Breast epithelium (tissue), 3 donors: ENCODE results near the gene FER.

Experiments
- CTCF ChIP-seq, 3 donors: fragments of 450-650 bp; IDR thresholded peaks; one replicate each; pipeline ENCODE4 v1.5.1; 2016 to 2017; ENCODE audit warnings: antibody characterized with exemption in 3 of 3, mild to moderate bottlenecking in 3 of 3, moderate library complexity in 3 of 3
- POLR2A ChIP-seq: fragments of 450-650 bp; IDR thresholded peaks from one replicate; pipeline ENCODE4 v1.6.1; 2016; ENCODE audit warnings: antibody characterized with exemption, mild to moderate bottlenecking, moderate library complexity

DNA sequence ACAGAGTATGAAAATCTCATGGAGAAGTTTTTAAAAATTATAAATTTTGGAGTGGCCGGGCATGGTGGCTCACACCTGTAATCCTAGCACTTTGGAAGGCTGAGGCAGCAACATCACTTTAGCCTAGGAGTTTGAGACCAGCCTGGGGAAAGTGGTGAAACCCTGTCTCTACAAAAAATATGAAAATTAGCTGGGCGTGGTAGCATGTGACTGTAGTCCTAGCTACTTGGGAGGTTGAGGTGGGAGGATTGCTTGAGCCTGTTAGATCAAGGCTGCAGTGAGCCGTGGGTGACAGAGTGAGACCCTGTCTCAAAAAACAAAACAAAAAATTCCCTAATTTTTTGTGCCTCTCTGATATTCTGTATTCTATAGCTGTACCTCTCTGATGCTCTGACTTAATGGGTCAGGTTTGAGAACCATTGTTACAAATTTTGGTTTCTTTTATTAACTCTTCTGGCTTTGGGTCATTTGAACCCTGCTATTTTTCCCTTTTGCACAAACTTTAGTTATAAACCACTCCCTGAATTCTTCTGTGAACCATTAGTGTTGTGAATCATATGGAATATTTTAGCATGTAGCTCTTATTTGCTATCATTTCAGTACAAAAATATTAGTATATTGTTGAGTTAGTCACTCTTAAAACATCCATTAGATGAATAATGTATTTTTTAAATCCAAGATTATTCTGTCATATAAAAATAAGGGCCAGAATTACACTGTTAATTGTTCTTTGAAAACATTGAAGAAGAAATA, 51.0 kb downstream of the FER start:
- TF ChIP-seq POLR2A (no peak), CTCF (IDR thresholded peaks at IDR 0.05) (no peak)
